B cell (primary cell): ENCODE measurements around the gene VPS39. TPM values are rescaled to one million over a fixed set of nuclear protein-coding genes. Genes with fewer than 3 reads are reported as not detected.

Experiments
- ATAC-seq: fragments of 200-7000 bp; cut with Tn5 transposase; one replicate; pipeline ENCODE4 v1.10.0; 2021; ENCODE audit warnings: low read depth, mild to moderate bottlenecking, moderate number of reproducible peaks, moderate library complexity
- CTCF ChIA-PET: fragments of 350-600 bp; sonication (Branson Sonifier 250); formaldehyde crosslinking; loops from one replicate; lab custom pipeline; 2021; ENCODE audit warnings: antibody characterized with exemption, inconsistent platforms; lab: Charles Lee
- POLR2A ChIA-PET: fragments of 350-600 bp; sonication (Branson Sonifier 250); formaldehyde crosslinking; loops from one replicate; lab custom pipeline; 2021; ENCODE audit warnings: antibody characterized with exemption; lab: Charles Lee
- DNase-seq: peaks from one replicate; pipeline ENCODE4 v3.0.0; 2013
- H2AFZ ChIP-seq: 2 replicates; pipeline ENCODE4 v1.6.1; 2012; ENCODE audit warnings: mild to moderate bottlenecking, low read depth, low read length; ENCODE audit not compliant: insufficient read depth, poor library complexity, severe bottlenecking
- H3K27ac ChIP-seq, 2 donors: 1 replicate in 1 of 2; 2 replicates in 1 of 2; pipeline ENCODE4 v1.5.1; 2012 to 2013; ENCODE audit warnings: low read length in 2 of 2, mild to moderate bottlenecking in 2 of 2, moderate library complexity in 1 of 2
- H3K27me3 ChIP-seq, 4 experiments: fragments of 200-600 bp in 1 of 4; sonication (generic) in 1 of 4; replicated peaks in 1 of 4; 1 replicate in 2 of 4; 2 replicates in 2 of 4; pipeline versions ENCODE4 v1.6.1 to v1.7.0; 2013 to 2016; ENCODE audit warnings: low read length in 3 of 4, mild to moderate bottlenecking in 2 of 4, mixed read lengths in 1 of 4, moderate library complexity in 1 of 4; ENCODE audit not compliant: insufficient read depth in 4 of 4, control insufficient read depth in 3 of 4; ENCODE audit errors: control extremely low read depth in 1 of 4
- H3K36me3 ChIP-seq, 2 experiments: replicated peaks in 1 of 2; 1 replicate in 1 of 2; 2 replicates in 1 of 2; pipeline versions ENCODE4 v1.6.1 to v1.7.1; 2013; ENCODE audit warnings: low read length in 1 of 2; ENCODE audit not compliant: insufficient read depth in 2 of 2, control insufficient read depth in 1 of 2; ENCODE audit errors: control extremely low read depth in 1 of 2, extremely low read depth in 1 of 2
- H3K4me1 ChIP-seq, 2 donors: fragments of 200-600 bp in 1 of 2; sonication (generic) in 1 of 2; 1 replicate in 1 of 2; 2 replicates in 1 of 2; pipeline versions ENCODE4 v1.5.1 to v1.6.1; 2013 to 2017; ENCODE audit warnings: low read length in 2 of 2; ENCODE audit not compliant: control insufficient read depth in 2 of 2, insufficient read depth in 2 of 2
- H3K4me2 ChIP-seq: replicated peaks from 2 replicates; pipeline ENCODE3; 2012; ENCODE audit warnings: mild to moderate bottlenecking, low read depth, low read length; ENCODE audit not compliant: poor library complexity, severe bottlenecking
- H3K4me3 ChIP-seq, 5 experiments: fragments of 200-600 bp in 1 of 5; sonication (generic) in 1 of 5; 1 replicate in 3 of 5; 2 replicates in 2 of 5; pipeline versions ENCODE4 v1.5.1 to v1.7.0; 2011 to 2016; ENCODE audit warnings: low read length in 4 of 5, mild to moderate bottlenecking in 4 of 5, low read depth in 2 of 5, control low read depth in 1 of 5, moderate library complexity in 1 of 5; ENCODE audit not compliant: insufficient read depth in 1 of 5; ENCODE audit errors: control extremely low read depth in 1 of 5, extremely low read depth in 1 of 5
- H3K79me2 ChIP-seq: fragments of 200-600 bp; sonication (generic); one replicate; pipeline ENCODE4 v1.6.0; 2016; ENCODE audit warnings: low read length; ENCODE audit not compliant: control insufficient read depth, insufficient read depth
- H3K9ac ChIP-seq: fragments of 200-600 bp; sonication (generic); 2 replicates; pipeline ENCODE4 v1.6.1; 2017; ENCODE audit warnings: mild to moderate bottlenecking, low read length, moderate library complexity
- H3K9me3 ChIP-seq, 3 donors: one replicate each; pipeline versions ENCODE4 v1.6.1 to v1.7.1; 2013; ENCODE audit warnings: low read length in 2 of 3; ENCODE audit not compliant: control insufficient read depth in 2 of 3, insufficient read depth in 1 of 3; ENCODE audit errors: control extremely low read depth in 1 of 3
- H4K20me1 ChIP-seq: 2 replicates; pipeline ENCODE4 v1.6.0; 2012; ENCODE audit warnings: mild to moderate bottlenecking, low read length; ENCODE audit not compliant: insufficient read depth, control insufficient read depth, poor library complexity, severe bottlenecking
- H3K27ac Mint-ChIP-seq: one replicate; pipeline ENCODE4 v1.8.0; 2021; ENCODE audit warnings: mixed read lengths
- H3K27me3 Mint-ChIP-seq: one replicate; pipeline ENCODE4 v1.8.0; 2021; ENCODE audit warnings: mixed read lengths
- H3K4me1 Mint-ChIP-seq: one replicate; pipeline ENCODE4 v1.8.0; 2021; ENCODE audit warnings: mixed read lengths
- H3K4me3 Mint-ChIP-seq: one replicate; pipeline ENCODE4 v1.8.0; 2021; ENCODE audit warnings: mixed read lengths
- H3K9me3 Mint-ChIP-seq: one replicate; pipeline ENCODE4 v1.8.0; 2022; ENCODE audit warnings: mixed read lengths; ENCODE audit not compliant: insufficient read depth
- EZH2 ChIP-seq: IDR thresholded peaks from 2 replicates; pipeline ENCODE4 v1.6.1; 2012; ENCODE audit warnings: borderline replicate concordance, low read depth, mild to moderate bottlenecking, moderate library complexity, low read length; ENCODE audit not compliant: insufficient read depth, poor library complexity, severe bottlenecking
- WGBS: methylation state at CpG from one replicate; pipeline ENCODE4 v1.1.5; 2013; ENCODE audit warnings: missing lambda C conversion rate; ENCODE audit not compliant: insufficient coverage; 5-methylcytosine and 5-hydroxymethylcytosine counted together
- intact Hi-C: fragments of 100-400 bp; cut with micrococcal nuclease; formaldehyde crosslinking; loops from one replicate; pipeline ENCODE4 v1.10.0; 2022
- polyA plus RNA-seq: library from polyadenylated mRNA; depleted of rRNA; stranded (reverse); fragments of >200 nt; gene quantifications from 2 replicates; pipeline ENCODE4 v1.2.3, GENCODE V29; 2012
- total RNA-seq, 2 donors: library from RNA; stranded (reverse); fragments of 120-200 nt in 1 of 2; gene quantifications; 1 replicate in 1 of 2; 2 replicates in 1 of 2; pipeline versions ENCODE4 v1.2.3 to v1.2.4, GENCODE V29; 2013 to 2022
- TF ChIP-seq, protein P1 (sequence below): fragments of 200-600 bp; IDR thresholded peaks from one replicate; pipeline ENCODE4 v1.8.0; 2022; ENCODE audit warnings: antibody characterized with exemption, mild to moderate bottlenecking

Gene VPS39
- total and polyA plus RNA-seq, 2 donors (not counting 1 experiment from before 2014, with no cell fraction given), result 82.8 to 145 TPM

DNA sequence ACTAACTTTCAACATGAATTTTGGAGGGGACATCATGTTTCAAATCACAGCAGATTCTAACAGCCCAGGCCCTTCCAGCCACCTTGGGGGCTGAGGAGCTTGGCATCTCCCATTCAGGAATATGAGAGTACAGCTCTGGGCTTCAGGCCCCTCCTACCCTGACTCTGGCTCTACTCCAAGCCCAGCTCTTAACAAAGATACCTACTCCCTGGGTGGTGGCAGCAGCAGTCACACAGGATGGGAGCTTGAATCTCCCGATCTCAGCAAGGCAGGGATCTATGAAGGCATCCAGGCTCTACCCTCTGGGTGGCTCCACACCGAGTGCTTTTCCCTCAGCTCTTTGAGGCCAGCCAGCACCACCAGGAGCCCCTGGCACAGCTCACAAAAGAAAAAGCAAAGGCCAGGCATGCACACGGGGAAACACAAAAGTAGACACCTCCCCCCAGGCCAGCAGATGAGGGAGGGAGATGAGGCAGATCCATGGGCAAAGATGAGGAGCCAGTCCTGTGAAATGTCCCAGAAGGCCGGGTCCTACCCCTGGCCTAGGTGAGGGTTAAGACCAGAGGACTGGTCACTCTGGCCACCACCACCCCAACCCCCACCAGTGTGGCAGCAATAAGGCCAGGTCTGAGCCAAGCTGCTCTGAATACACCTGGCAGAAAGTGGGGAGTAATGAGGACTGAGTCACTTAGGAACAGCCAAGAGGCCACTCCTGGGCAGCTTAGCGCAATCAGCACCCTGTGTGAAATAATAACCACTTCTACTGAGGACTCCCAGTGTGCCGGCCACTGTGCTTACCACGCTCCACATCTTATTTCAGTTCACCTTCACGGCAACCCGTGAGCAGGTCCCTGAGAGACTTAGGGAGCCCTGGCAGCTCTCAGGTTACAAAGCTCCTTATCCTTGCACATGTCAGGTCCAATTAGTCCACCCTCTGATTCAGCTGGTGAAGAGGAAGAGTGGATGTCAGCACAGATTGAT lies 76.0 kb downstream of the VPS39 start:
- no peak overlapping the region for H3K27ac ChIP-seq
- no peaks in the 10 kb centered on the region for H4K20me1 ChIP-seq
- POLR2A ChIA-PET, result no interaction called here
- CTCF ChIA-PET, result interaction anchor here (0.8 kb wide), 1 partner anchor 13 kb away, joined by 3 read pairs; no protein-coding TSS in a partner anchor
- no peak overlapping the region for H3K9ac ChIP-seq
- H3K4me2 ChIP-seq, result no peak overlapping the region
- Mint-ChIP-seq H3K27me3 (peaks cover 29% of the 10 kb centered on the region), H3K4me1 (no peaks in the 10 kb centered on the region), H3K4me3 (no peak overlapping the region), H3K9me3 (no peaks in the 10 kb centered on the region), H3K27ac (no peak overlapping the region)
- H3K4me1 ChIP-seq, result no peaks in the 10 kb centered on the region
- intact Hi-C loops, result no loop called here
- H2AFZ ChIP-seq, result no peak overlapping the region
- no peaks in the 10 kb centered on the region for H3K9me3 ChIP-seq
- TF ChIP-seq EZH2, result no peak
- TF ChIP-seq, protein P1, sequence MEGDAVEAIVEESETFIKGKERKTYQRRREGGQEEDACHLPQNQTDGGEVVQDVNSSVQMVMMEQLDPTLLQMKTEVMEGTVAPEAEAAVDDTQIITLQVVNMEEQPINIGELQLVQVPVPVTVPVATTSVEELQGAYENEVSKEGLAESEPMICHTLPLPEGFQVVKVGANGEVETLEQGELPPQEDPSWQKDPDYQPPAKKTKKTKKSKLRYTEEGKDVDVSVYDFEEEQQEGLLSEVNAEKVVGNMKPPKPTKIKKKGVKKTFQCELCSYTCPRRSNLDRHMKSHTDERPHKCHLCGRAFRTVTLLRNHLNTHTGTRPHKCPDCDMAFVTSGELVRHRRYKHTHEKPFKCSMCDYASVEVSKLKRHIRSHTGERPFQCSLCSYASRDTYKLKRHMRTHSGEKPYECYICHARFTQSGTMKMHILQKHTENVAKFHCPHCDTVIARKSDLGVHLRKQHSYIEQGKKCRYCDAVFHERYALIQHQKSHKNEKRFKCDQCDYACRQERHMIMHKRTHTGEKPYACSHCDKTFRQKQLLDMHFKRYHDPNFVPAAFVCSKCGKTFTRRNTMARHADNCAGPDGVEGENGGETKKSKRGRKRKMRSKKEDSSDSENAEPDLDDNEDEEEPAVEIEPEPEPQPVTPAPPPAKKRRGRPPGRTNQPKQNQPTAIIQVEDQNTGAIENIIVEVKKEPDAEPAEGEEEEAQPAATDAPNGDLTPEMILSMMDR, result no peak
- DNase-seq (no peak), ATAC-seq (no peak)
- H3K79me2 ChIP-seq, result no peaks in the 10 kb centered on the region
- H3K36me3 ChIP-seq, result no peaks in the 10 kb centered on the region
- H3K27me3 ChIP-seq, result peaks cover 0 to 11% (median 3%) of the 10 kb centered on the region in 4 experiments
- WGBS, result 98% methylated on average over 5 of the region's 9 CpGs
- H3K4me3 ChIP-seq, result no peak overlapping the region

DNA sequence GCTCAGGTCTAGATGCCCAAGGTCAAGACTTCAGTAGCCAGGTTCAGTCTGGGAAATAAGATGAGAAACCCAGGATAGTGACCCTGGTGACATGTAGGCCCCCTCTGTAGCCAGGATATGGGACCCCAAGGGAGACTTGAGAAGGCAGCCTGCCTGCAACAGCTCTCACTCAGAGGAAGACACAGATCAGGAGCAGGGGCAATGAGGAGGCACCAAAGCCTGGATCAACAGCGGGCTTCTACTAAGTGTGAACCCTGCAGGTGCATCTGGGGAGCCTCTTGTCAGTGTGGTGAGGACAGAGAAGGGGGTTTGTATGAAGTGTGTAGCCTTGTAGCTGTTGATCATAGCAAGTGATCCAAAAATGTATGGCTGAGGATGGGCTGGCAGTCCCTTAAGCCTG lies 77.1 kb downstream of the VPS39 start:
- Histone ChIP-seq H3K9ac (no peak overlapping the region), H3K79me2 (no peaks in the 10 kb centered on the region), H2AFZ (no peak overlapping the region), H3K4me3 (no peak overlapping the region), H3K36me3 (no peaks in the 10 kb centered on the region), H3K27me3 (peaks cover 0 to 11% (median 3%) of the 10 kb centered on the region in 4 experiments), H4K20me1 (no peaks in the 10 kb centered on the region), H3K4me1 (no peaks in the 10 kb centered on the region), H3K9me3 (no peaks in the 10 kb centered on the region), H3K4me2 (no peak overlapping the region), H3K27ac (no peak overlapping the region)
- Mint-ChIP-seq H3K27ac (no peak overlapping the region), H3K4me3 (no peak overlapping the region), H3K27me3 (peaks cover 29% of the 10 kb centered on the region), H3K4me1 (no peaks in the 10 kb centered on the region), H3K9me3 (no peaks in the 10 kb centered on the region)
- WGBS, result 100% methylated on average over 1 of the region's 1 CpG
- ChIA-PET POLR2A (no interaction called here), CTCF (no interaction called here)
- TF ChIP-seq, protein P1, result no peak
- TF ChIP-seq EZH2, result no peak
- no peak for DNase-seq
- intact Hi-C loops, result no loop called here
- no peak for ATAC-seq
